GM12878 (cell line): ENCODE data around the gene ELMO3.

Experiments used
- ATF2 ChIP-seq: IDR thresholded peaks from 2 replicates; pipeline ENCODE4 v1.6.1; 2012; ENCODE audit warnings: low read length, inconsistent platforms
- CHD2 ChIP-seq: IDR thresholded peaks from 2 replicates; pipeline ENCODE4 v1.6.1; 2011; ENCODE audit warnings: low read depth, low read length, improper control_type of control experiment, borderline replicate concordance
- EZH2 ChIP-seq: IDR thresholded peaks from 2 replicates; pipeline ENCODE4 v1.6.1; 2012; ENCODE audit warnings: low read depth, mild to moderate bottlenecking, control low read depth, inconsistent platforms, low read length, borderline replicate concordance; ENCODE audit not compliant: control insufficient read depth
- NRF1 ChIP-seq: conservative IDR thresholded peaks from 2 replicates; pipeline ENCODE4 v1.6.1; 2011; ENCODE audit warnings: mild to moderate bottlenecking, low read depth, low read length, improper control_type of control experiment
- POLR2A ChIP-seq: IDR thresholded peaks from 2 replicates; pipeline ENCODE4 v1.6.1; 2011; ENCODE audit warnings: low read depth, mild to moderate bottlenecking, low read length
- RAD21 ChIP-seq: IDR thresholded peaks from 2 replicates; pipeline ENCODE4 v1.6.1; 2011; ENCODE audit warnings: mild to moderate bottlenecking, low read depth, low read length, moderate library complexity; ENCODE audit not compliant: insufficient read depth

GRCh38 chr16:67240506-67240905 is 41.6 kb downstream of the ELMO3 start:
- TF ChIP-seq RAD21 (no peak), NRF1 (no peak), CHD2 (no peak), ATF2 (no peak), POLR2A (no peak), EZH2 (no peak)
